Measurements from ENCODE around the gene CCP110. TPM values are rescaled to one million over a fixed set of nuclear protein-coding genes. Genes with fewer than 3 reads are reported as not detected.

The CCP110 gene
- total and polyA plus RNA-seq, 8 donors: 22.3 to 60.7 (median 49.6) TPM

GRCh38 chr16:19573997-19574396 lies 50.3 kb downstream of the CCP110 start:
- Histone ChIP-seq H3K27ac (no peak overlapping the region), H3K27me3 (no peaks in the 10 kb centered on the region), H3K36me3 (peaks cover 0 to 99% of the 10 kb centered on the region in 2 donors), H3K4me1 (no peaks in the 10 kb centered on the region), H3K4me3 (no peak overlapping the region), H3K9me3 (no peaks in the 10 kb centered on the region)
- DNase-seq (no peak), ATAC-seq (no peak)
- TF ChIP-seq, protein P1, sequence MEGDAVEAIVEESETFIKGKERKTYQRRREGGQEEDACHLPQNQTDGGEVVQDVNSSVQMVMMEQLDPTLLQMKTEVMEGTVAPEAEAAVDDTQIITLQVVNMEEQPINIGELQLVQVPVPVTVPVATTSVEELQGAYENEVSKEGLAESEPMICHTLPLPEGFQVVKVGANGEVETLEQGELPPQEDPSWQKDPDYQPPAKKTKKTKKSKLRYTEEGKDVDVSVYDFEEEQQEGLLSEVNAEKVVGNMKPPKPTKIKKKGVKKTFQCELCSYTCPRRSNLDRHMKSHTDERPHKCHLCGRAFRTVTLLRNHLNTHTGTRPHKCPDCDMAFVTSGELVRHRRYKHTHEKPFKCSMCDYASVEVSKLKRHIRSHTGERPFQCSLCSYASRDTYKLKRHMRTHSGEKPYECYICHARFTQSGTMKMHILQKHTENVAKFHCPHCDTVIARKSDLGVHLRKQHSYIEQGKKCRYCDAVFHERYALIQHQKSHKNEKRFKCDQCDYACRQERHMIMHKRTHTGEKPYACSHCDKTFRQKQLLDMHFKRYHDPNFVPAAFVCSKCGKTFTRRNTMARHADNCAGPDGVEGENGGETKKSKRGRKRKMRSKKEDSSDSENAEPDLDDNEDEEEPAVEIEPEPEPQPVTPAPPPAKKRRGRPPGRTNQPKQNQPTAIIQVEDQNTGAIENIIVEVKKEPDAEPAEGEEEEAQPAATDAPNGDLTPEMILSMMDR (IDR thresholded peaks at IDR 0.05): no peak
- intact Hi-C loops (cut with DNase I): no loop called here

GRCh38 chr16:19574615-19575014 lies 50.9 kb downstream of the CCP110 start:
- H3K9me3 ChIP-seq: no peaks in the 10 kb centered on the region
- H3K4me3 ChIP-seq: no peak overlapping the region
- no peaks in the 10 kb centered on the region for H3K27me3 ChIP-seq
- peaks cover 0 to 99% of the 10 kb centered on the region in 2 donors for H3K36me3 ChIP-seq
- no peak for ATAC-seq
- no peak for DNase-seq
- intact Hi-C loops (cut with DNase I): no loop called here
- TF ChIP-seq, protein P1 (IDR thresholded peaks at IDR 0.05): no peak
- H3K27ac ChIP-seq: no peak overlapping the region
- H3K4me1 ChIP-seq: no peaks in the 10 kb centered on the region

GRCh38 chr16:19578378-19578971 lies 54.7 kb downstream of the CCP110 start:
- intact Hi-C loops (cut with DNase I): no loop called here
- Histone ChIP-seq H3K27ac (no peak overlapping the region), H3K27me3 (no peaks in the 10 kb centered on the region), H3K36me3 (peaks cover 0 to 98% of the 10 kb centered on the region in 2 donors), H3K4me1 (no peaks in the 10 kb centered on the region), H3K4me3 (no peak overlapping the region), H3K9me3 (no peaks in the 10 kb centered on the region)
- no peak for DNase-seq
- TF ChIP-seq, protein P1 (IDR thresholded peaks at IDR 0.05): no peak
- ATAC-seq: no peak

- peak; percentile 70 for ATAC-seq
- intact Hi-C loops (cut with DNase I): no loop called here
- Histone ChIP-seq H3K4me1 (no peaks in the 10 kb centered on the region), H3K27ac (no peak overlapping the region), H3K9me3 (no peaks in the 10 kb centered on the region), H3K36me3 (peaks cover 0 to 96% of the 10 kb centered on the region in 2 donors), H3K27me3 (no peaks in the 10 kb centered on the region), H3K4me3 (no peak overlapping the region)
- TF ChIP-seq, protein P1 (IDR thresholded peaks at IDR 0.05): no peak
- DNase-seq: no peak
Measured at GRCh38 chr16:19582050-19582831, 58.5 kb downstream of the CCP110 start.

DNA sequence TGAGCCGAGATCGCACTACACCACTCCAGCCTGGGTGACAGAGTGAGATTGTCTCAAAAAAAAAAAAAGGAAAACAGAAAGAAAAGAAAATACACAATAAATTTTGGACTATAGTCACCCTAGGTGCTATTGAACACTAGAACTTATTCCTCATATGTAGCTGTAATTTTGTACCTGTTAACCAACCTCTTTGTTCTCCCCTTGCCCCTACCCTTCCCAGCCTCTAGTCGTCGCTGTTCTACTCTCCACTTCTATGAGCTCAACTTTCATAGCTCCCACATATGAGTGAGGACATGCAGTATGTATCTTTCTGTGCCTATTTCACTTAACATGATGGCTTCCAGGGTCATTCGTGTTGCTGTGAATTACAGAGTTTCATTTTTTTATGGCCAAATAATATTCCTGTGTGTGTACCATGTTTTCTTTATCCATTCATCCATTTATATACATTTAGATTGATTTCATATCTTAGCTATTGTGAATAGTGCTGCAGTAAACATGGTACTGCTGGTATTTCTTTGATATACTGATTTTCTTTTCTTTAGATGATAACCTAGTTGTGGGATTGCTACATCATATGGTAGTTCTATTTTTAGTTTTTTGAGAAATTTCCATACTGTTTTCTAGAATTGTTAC lies 60.0 kb downstream of the CCP110 start:
- TF ChIP-seq, protein P1 (IDR thresholded peaks at IDR 0.05): peak; percentile 64 to 75
- no peaks in the 10 kb centered on the region for H3K27me3 ChIP-seq
- peak in 2 of 4 donors; percentile 11 to 54 for DNase-seq
- no peaks in the 10 kb centered on the region for H3K4me1 ChIP-seq
- peaks cover 0 to 91% of the 10 kb centered on the region in 2 donors for H3K36me3 ChIP-seq
- no peaks in the 10 kb centered on the region for H3K9me3 ChIP-seq
- no peak overlapping the region for H3K4me3 ChIP-seq
- intact Hi-C loops (cut with DNase I): no loop called here
- H3K27ac ChIP-seq: no peak overlapping the region
- peak; percentile 91 for ATAC-seq
